Aorta (tissue), 5 donors: ENCODE measurements around the gene CTRL. TPM values are rescaled to one million over a fixed set of nuclear protein-coding genes. Genes with fewer than 3 reads are reported as not detected.

ENCODE experiments used
- ATAC-seq: fragments of 200-7000 bp; cut with Tn5 transposase; one replicate; pipeline ENCODE4 v1.9.1; 2022; ENCODE audit warnings: moderate library complexity; ENCODE audit not compliant: low FRiP score
- DNase-seq, 2 donors: peaks; one replicate each; pipeline ENCODE4 v3.0.0-alpha.2; 2020
- H3K27ac ChIP-seq, 2 donors: one replicate each; pipeline ENCODE4 v1.5.1; 2013; ENCODE audit warnings: low read length in 2 of 2, mild to moderate bottlenecking in 2 of 2, moderate library complexity in 2 of 2, control low read depth in 1 of 2, inconsistent platforms in 1 of 2, low read depth in 1 of 2
- H3K27me3 ChIP-seq, 2 donors: one replicate each; pipeline ENCODE4 v1.6.1; 2013; ENCODE audit warnings: control low read depth in 1 of 2, low read length in 1 of 2, mild to moderate bottlenecking in 1 of 2, moderate library complexity in 1 of 2; ENCODE audit not compliant: insufficient read depth in 2 of 2, control insufficient read depth in 1 of 2
- H3K36me3 ChIP-seq, 2 donors: one replicate each; pipeline ENCODE4 v1.6.1; 2013; ENCODE audit warnings: control low read depth in 1 of 2, low read length in 1 of 2, mild to moderate bottlenecking in 1 of 2; ENCODE audit not compliant: insufficient read depth in 2 of 2, control insufficient read depth in 1 of 2
- H3K4me1 ChIP-seq, 2 donors: one replicate each; pipeline ENCODE4 v1.6.1; 2013; ENCODE audit warnings: low read length in 2 of 2, control low read depth in 1 of 2, mild to moderate bottlenecking in 1 of 2, moderate library complexity in 1 of 2; ENCODE audit not compliant: insufficient read depth in 2 of 2, control insufficient read depth in 1 of 2
- H3K4me3 ChIP-seq, 2 donors: one replicate each; pipeline ENCODE4 v1.5.1; 2013; ENCODE audit warnings: low read length in 2 of 2, control low read depth in 1 of 2, mild to moderate bottlenecking in 1 of 2
- H3K9me3 ChIP-seq: one replicate; pipeline ENCODE4 v1.6.1; 2013; ENCODE audit warnings: mild to moderate bottlenecking, low read length; ENCODE audit not compliant: control insufficient read depth
- WGBS, 2 donors: extraction: QIAGEN DNeasy Blood & Tissue Kit; methylation state at CpG; one replicate each; pipeline ENCODE4 v1.1.7; 2013; 5-methylcytosine and 5-hydroxymethylcytosine counted together
- intact Hi-C, 2 donors: fragments of 100-400 bp; cut with DNase I; formaldehyde crosslinking; loops; one replicate each; pipeline versions ENCODE4 v1.14.2 to v1.15.0; 2022
- polyA plus RNA-seq, 2 donors: library from polyadenylated mRNA; stranded (reverse); fragments of 200-250 nt; gene quantifications; one replicate each; pipeline ENCODE4 v1.2.3, GENCODE V29; 2013
- total RNA-seq, 2 donors: library from RNA; stranded (reverse); fragmentation: NEBNext Ultra II Directional; extraction: Animal tissue kit (Norgen Biotek cat#: 25700); gene quantifications; one replicate each; pipeline ENCODE4 v1.2.1, GENCODE V29; 2021
- donor health status: healthy with polysubstance abuse.
- donor health status: Bipolar disorder and iron deficiency.
- donor health status: DM: no; HTN: no; CAD: no.
- donor health status: DM: no; HTN: no; CAD: no.
- donor health status: DM: yes; HTN: yes; CAD: no.

CTRL gene
- total and polyA plus RNA-seq, 4 donors = 0.84 to 3.5 (median 0.90) TPM; not detected in 1

GRCh38 chr16:67930678-67931211, 917 bp downstream of the CTRL start:
- no peak overlapping the region for H3K27ac ChIP-seq

GRCh38 chr16:67930191-67930590, 1.5 kb downstream of the CTRL start:
- Histone ChIP-seq H3K9me3 (no peaks in the 10 kb centered on the region), H3K4me3 (no peak overlapping the region), H3K4me1 (no peaks in the 10 kb centered on the region), H3K27me3 (no peaks in the 10 kb centered on the region), H3K36me3 (peaks cover 0 to 2% of the 10 kb centered on the region in 2 donors), H3K27ac (no peak overlapping the region)
- ATAC-seq = no peak
- intact Hi-C loops = no loop called here
- peak in 1 of 2 donors; percentile 30 for DNase-seq
- 88 to 90% methylated on average over 14 of the region's 14 CpGs for WGBS, 2 donors

More at GRCh38 chr16:67930678-67931211, 917 bp downstream of the CTRL start:
- Histone ChIP-seq H3K4me1 (no peaks in the 10 kb centered on the region), H3K9me3 (no peaks in the 10 kb centered on the region), H3K4me3 (no peak overlapping the region), H3K36me3 (peaks cover 0 to 2% of the 10 kb centered on the region in 2 donors), H3K27me3 (no peaks in the 10 kb centered on the region)
- 90 to 91% methylated on average over 14 to 17 of the region's 17 CpGs for WGBS, 2 donors
- no peak for ATAC-seq
- intact Hi-C loops = no loop called here
- DNase-seq = peak in 1 of 2 donors; percentile 42

DNA sequence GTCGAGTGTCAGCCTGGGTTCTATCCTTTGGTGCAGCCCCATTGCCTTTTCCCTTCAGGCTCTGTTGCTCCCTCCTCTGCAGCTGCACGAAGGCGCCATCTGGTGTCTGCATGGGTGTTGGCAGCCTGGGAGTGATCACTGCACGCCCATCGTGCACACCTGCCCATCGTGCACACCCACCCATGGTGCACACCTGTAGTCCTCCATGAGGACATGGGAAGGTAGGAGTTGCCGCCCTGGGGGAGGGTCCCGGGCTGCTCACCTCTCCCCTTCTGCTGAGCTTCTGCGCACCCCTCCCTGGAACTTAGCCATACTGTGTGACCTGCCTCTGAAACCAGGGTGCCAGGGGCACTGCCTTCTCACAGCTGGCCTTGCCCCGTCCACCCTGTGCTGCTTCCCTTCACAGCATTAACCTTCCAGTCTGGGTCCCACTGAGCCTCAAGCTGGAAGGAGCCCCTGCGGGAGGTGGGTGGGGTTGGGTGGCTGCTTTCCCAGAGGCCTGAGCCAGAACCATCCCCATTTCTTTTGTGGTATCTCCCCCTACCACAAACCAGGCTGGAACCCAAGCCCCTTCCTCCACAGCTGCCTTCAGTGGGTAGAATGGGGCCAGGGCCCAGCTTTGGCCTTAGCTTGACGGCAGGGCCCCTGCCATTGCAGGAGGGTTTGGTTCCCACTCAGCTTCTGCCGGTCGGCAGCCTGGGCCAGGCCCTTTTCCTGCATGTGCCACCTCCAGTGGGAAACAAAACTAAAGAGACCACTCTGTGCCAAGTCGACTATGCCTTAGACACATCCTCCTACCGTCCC, 2.9 kb downstream of the CTRL start:
- Histone ChIP-seq H3K27me3 (no peaks in the 10 kb centered on the region), H3K36me3 (peaks cover 0 to 2% of the 10 kb centered on the region in 2 donors), H3K4me3 (no peak overlapping the region), H3K9me3 (no peaks in the 10 kb centered on the region), H3K27ac (no peak overlapping the region), H3K4me1 (no peaks in the 10 kb centered on the region)
- WGBS, 2 donors = 47 to 50% methylated on average over 16 of the region's 16 CpGs
- ATAC-seq (peak; percentile 78), DNase-seq (peak; percentile 77 to 90)
- intact Hi-C loops = loop anchor here (1.0 to 2.0 kb wide), 3 partner anchors 44 to 114 kb away; partner anchors contain the start of gene NRN1L (in 1 of the 2)

DNA sequence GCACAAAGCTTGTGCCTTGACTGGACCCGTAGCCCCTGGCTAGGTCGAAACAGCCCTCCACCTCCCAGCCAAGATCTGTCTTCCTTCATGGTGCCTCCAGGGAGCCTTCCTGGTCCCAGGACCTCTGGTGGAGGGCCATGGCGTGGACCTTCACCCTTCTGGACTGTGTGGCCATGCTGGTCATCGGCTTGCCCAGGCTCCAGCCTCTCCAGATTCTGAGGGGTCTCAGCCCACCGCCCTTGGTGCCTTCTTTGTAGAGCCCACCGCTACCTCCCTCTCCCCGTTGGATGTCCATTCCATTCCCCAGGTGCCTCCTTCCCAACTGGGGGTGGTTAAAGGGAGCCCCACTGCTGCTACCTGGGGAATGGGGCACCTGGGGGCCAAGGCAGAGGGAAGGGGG, 3.5 kb downstream of the CTRL start:
- peaks cover 0 to 2% of the 10 kb centered on the region in 2 donors for H3K36me3 ChIP-seq
- intact Hi-C loops = loop anchor here (1.0 to 2.0 kb wide), 3 partner anchors 44 to 113 kb away; partner anchors contain the start of gene NRN1L (in 1 of the 2)
- no peak overlapping the region for H3K27ac ChIP-seq
- H3K27me3 ChIP-seq = no peaks in the 10 kb centered on the region
- no peaks in the 10 kb centered on the region for H3K4me1 ChIP-seq
- no peaks in the 10 kb centered on the region for H3K9me3 ChIP-seq
- H3K4me3 ChIP-seq = no peak overlapping the region
- DNase-seq (peak in 1 of 2 donors; percentile 26), ATAC-seq (no peak)
- WGBS, 2 donors = 78 to 88% methylated on average over 7 of the region's 7 CpGs

GRCh38 chr16:67927131-67927941, 4.3 kb downstream of the CTRL start:
- Histone ChIP-seq H3K36me3 (peaks cover 0 to 2% of the 10 kb centered on the region in 2 donors), H3K4me1 (no peaks in the 10 kb centered on the region), H3K9me3 (no peaks in the 10 kb centered on the region), H3K4me3 (no peak overlapping the region), H3K27ac (no peak overlapping the region), H3K27me3 (no peaks in the 10 kb centered on the region)
- ATAC-seq = no peak
- peak in 1 of 2 donors; percentile 70 for DNase-seq
- intact Hi-C loops = loop anchor here in 1 of 2 donors (1.0 kb wide), 1 partner anchor 43 kb away; the partner anchor contains the start of gene NRN1L
- 90 to 92% methylated on average over 22 of the region's 22 CpGs for WGBS, 2 donors

GRCh38 chr16:67926181-67926750, 5.4 kb downstream of the CTRL start:
- no peaks in the 10 kb centered on the region for H3K4me1 ChIP-seq
- H3K36me3 ChIP-seq = peaks cover 0 to 2% of the 10 kb centered on the region in 2 donors
- intact Hi-C loops = no loop called here
- H3K27me3 ChIP-seq = no peaks in the 10 kb centered on the region
- H3K9me3 ChIP-seq = no peaks in the 10 kb centered on the region
- H3K4me3 ChIP-seq = no peak overlapping the region
- ATAC-seq (no peak), DNase-seq (peak in 1 of 2 donors; percentile 72)
- 9 to 10% methylated on average over 13 of the region's 13 CpGs for WGBS, 2 donors
- H3K27ac ChIP-seq = peak overlapping the region in 1 of 2 donors; percentile 41

GRCh38 chr16:67924140-67924906, 7.3 kb downstream of the CTRL start:
- Histone ChIP-seq H3K4me1 (no peaks in the 10 kb centered on the region), H3K27me3 (no peaks in the 10 kb centered on the region), H3K27ac (no peak overlapping the region), H3K4me3 (no peak overlapping the region), H3K36me3 (peaks cover 0 to 2% of the 10 kb centered on the region in 2 donors), H3K9me3 (no peaks in the 10 kb centered on the region)
- DNase-seq = no peak
- intact Hi-C loops = no loop called here
- ATAC-seq = no peak
- WGBS, 2 donors = 86 to 93% methylated on average over 10 of the region's 10 CpGs
